Liver (tissue), 9 donors: ENCODE data around the gene SGO1. TPM values are rescaled to one million over a fixed set of nuclear protein-coding genes. Genes with fewer than 3 reads are reported as not detected.

Source experiments
- DNase-seq: peaks from one replicate; pipeline ENCODE4 v3.0.0-alpha.2; 2017; ENCODE audit warnings: low spot score
- H3K27ac ChIP-seq, 2 donors: one replicate each; pipeline ENCODE4 v1.7.0; 2013; ENCODE audit warnings: inconsistent platforms in 2 of 2, low read length in 2 of 2, control low read depth in 1 of 2, low read depth in 1 of 2, mild to moderate bottlenecking in 1 of 2
- H3K27me3 ChIP-seq, 4 donors: one replicate each; pipeline versions ENCODE4 v1.6.1 to v1.7.0; 2013; ENCODE audit warnings: low read length in 3 of 4, inconsistent platforms in 1 of 4, mild to moderate bottlenecking in 1 of 4, moderate library complexity in 1 of 4; ENCODE audit not compliant: control insufficient read depth in 4 of 4, insufficient read depth in 4 of 4
- H3K36me3 ChIP-seq, 4 donors: one replicate each; pipeline versions ENCODE4 v1.6.1 to v1.7.0; 2013; ENCODE audit warnings: low read length in 3 of 4, mild to moderate bottlenecking in 3 of 4, low read depth in 1 of 4, moderate library complexity in 1 of 4; ENCODE audit not compliant: control insufficient read depth in 4 of 4, insufficient read depth in 3 of 4
- H3K4me1 ChIP-seq, 4 donors: one replicate each; pipeline versions ENCODE4 v1.6.1 to v1.7.0; 2013; ENCODE audit warnings: low read length in 3 of 4, mild to moderate bottlenecking in 3 of 4, moderate library complexity in 1 of 4; ENCODE audit not compliant: control insufficient read depth in 4 of 4, insufficient read depth in 4 of 4
- H3K4me3 ChIP-seq, 3 donors: one replicate each; pipeline versions ENCODE4 v1.6.1 to v1.7.0; 2013; ENCODE audit warnings: low read length in 3 of 3, control low read depth in 1 of 3, low read depth in 1 of 3, mild to moderate bottlenecking in 1 of 3
- H3K9ac ChIP-seq, 2 donors: one replicate each; pipeline ENCODE4 v1.7.0; 2013; ENCODE audit warnings: low read length in 2 of 2, mild to moderate bottlenecking in 2 of 2, moderate library complexity in 2 of 2, control low read depth in 1 of 2, low read depth in 1 of 2
- H3K9me3 ChIP-seq, 4 donors: one replicate each; pipeline versions ENCODE4 v1.6.1 to v1.7.0; 2013; ENCODE audit warnings: low read length in 3 of 4; ENCODE audit not compliant: control insufficient read depth in 4 of 4
- ATF3 ChIP-seq: IDR thresholded peaks from 2 replicates; pipeline ENCODE4 v1.6.1; 2016; ENCODE audit warnings: antibody characterized with exemption
- CTCF ChIP-seq: fragments of 150-350 bp; IDR thresholded peaks from 2 replicates; pipeline ENCODE4 v1.5.1; 2017; ENCODE audit warnings: improper control_type of control experiment, low read depth, low read length; ENCODE audit not compliant: missing input control
- EGR1 ChIP-seq, 2 donors: IDR thresholded peaks; 2 replicates each; pipeline ENCODE4 v1.6.1; 2016 to 2018; ENCODE audit warnings: antibody characterized with exemption in 2 of 2, low read depth in 2 of 2
- FOXA1 ChIP-seq: IDR thresholded peaks from 2 replicates; pipeline ENCODE4 v1.6.1; 2016; ENCODE audit warnings: antibody characterized with exemption
- FOXA2 ChIP-seq: IDR thresholded peaks from 2 replicates; pipeline ENCODE4 v1.6.1; 2016; ENCODE audit warnings: antibody characterized with exemption
- GABPA ChIP-seq, 2 donors: IDR thresholded peaks in 1 of 2; conservative IDR thresholded peaks in 1 of 2; 2 replicates each; pipeline ENCODE4 v1.6.1; 2016; ENCODE audit warnings: antibody characterized with exemption in 2 of 2, mild to moderate bottlenecking in 1 of 2, moderate library complexity in 1 of 2
- HNF4A ChIP-seq, 2 donors: conservative IDR thresholded peaks; 2 replicates each; pipeline ENCODE4 v1.6.1; 2016; ENCODE audit warnings: antibody characterized with exemption in 2 of 2, mild to moderate bottlenecking in 2 of 2
- HNF4G ChIP-seq: IDR thresholded peaks from 2 replicates; pipeline ENCODE4 v1.6.1; 2016; ENCODE audit warnings: antibody characterized with exemption
- JUND ChIP-seq, 2 donors: IDR thresholded peaks; 2 replicates each; pipeline ENCODE4 v1.6.1; 2016; ENCODE audit warnings: antibody characterized with exemption in 2 of 2
- MAX ChIP-seq: IDR thresholded peaks from 2 replicates; pipeline ENCODE4 v1.6.1; 2016; ENCODE audit warnings: antibody characterized with exemption
- NR2F2 ChIP-seq: IDR thresholded peaks from 2 replicates; pipeline ENCODE4 v1.6.1; 2016; ENCODE audit warnings: antibody characterized with exemption
- RAD21 ChIP-seq, 2 donors: IDR thresholded peaks; 2 replicates each; pipeline ENCODE4 v1.6.1; 2016; ENCODE audit warnings: antibody characterized with exemption in 2 of 2, mild to moderate bottlenecking in 2 of 2
- REST ChIP-seq: IDR thresholded peaks from 2 replicates; pipeline ENCODE4 v1.6.1; 2016; ENCODE audit warnings: antibody characterized with exemption, mild to moderate bottlenecking
- RXRA ChIP-seq, 2 donors: IDR thresholded peaks; 2 replicates each; pipeline ENCODE4 v1.6.1; 2017 to 2018; ENCODE audit warnings: antibody characterized with exemption in 2 of 2, mild to moderate bottlenecking in 1 of 2
- SP1 ChIP-seq: IDR thresholded peaks from 2 replicates; pipeline ENCODE4 v1.6.1; 2018; ENCODE audit warnings: antibody characterized with exemption, mild to moderate bottlenecking
- YY1 ChIP-seq: IDR thresholded peaks from 2 replicates; pipeline ENCODE4 v1.6.1; 2016; ENCODE audit warnings: antibody characterized with exemption, mild to moderate bottlenecking
- ZBTB33 ChIP-seq: IDR thresholded peaks from 2 replicates; pipeline ENCODE4 v1.6.1; 2016; ENCODE audit warnings: antibody characterized with exemption
- WGBS: extraction: QIAGEN DNeasy Blood & Tissue Kit; methylation state at CpG from one replicate; pipeline ENCODE4 v1.1.7; 2013; 5-methylcytosine and 5-hydroxymethylcytosine counted together
- polyA plus RNA-seq, 2 donors: library from polyadenylated mRNA; stranded (reverse) in 1 of 2; unstranded in 1 of 2; fragments of 200-250 nt in 1 of 2; fragments of >200 nt in 1 of 2; fragmentation: Nextera tagmentation in 1 of 2; extraction: Ambion mirVana in 1 of 2; gene quantifications; one replicate each; pipeline versions ENCODE4 v1.2.1 to v1.2.3, GENCODE V29; 2013 to 2015
- total RNA-seq, 2 donors: library from RNA; depleted of rRNA; stranded (reverse); fragments of >200 nt; gene quantifications; one replicate each; pipeline ENCODE4 v1.2.3, GENCODE V29; 2014
- donor health status: healthy.
- donor health status: healthy.
- donor health status: healthy.
- donor health status: healthy.
- donor health status: healthy.

The SGO1 gene
- total and polyA plus RNA-seq, 4 donors, result 0.42 to 9.6 (median 0.71) TPM

GRCh38 chr3:20230954-20231353 is 44.9 kb upstream of the SGO1 start:
- Histone ChIP-seq H3K9ac (no peak overlapping the region), H3K9me3 (no peaks in the 10 kb centered on the region), H3K27me3 (no peaks in the 10 kb centered on the region), H3K4me1 (peaks cover 4 to 45% (median 36%) of the 10 kb centered on the region in 4 donors), H3K4me3 (no peak overlapping the region), H3K36me3 (no peaks in the 10 kb centered on the region), H3K27ac (peak overlapping the region; percentile 66 to 70)
- no peak for DNase-seq
- WGBS, result 54% methylated on average over 1 of the region's 1 CpG
- TF ChIP-seq ZBTB33 (peak; percentile 76), FOXA2 (peak; percentile 14), FOXA1 (no peak), HNF4A (conservative IDR thresholded peaks at IDR 0.05) (peak; percentile 51 to 86), EGR1 (IDR thresholded peaks at IDR 0.05; ENCODE audit: low read depth in 2 of 2) (no peak), HNF4G (no peak), JUND (IDR thresholded peaks at IDR 0.05) (peak in 1 of 2 donors; percentile 61), ATF3 (no peak), GABPA (IDR thresholded peaks at IDR 0.05 in 1 of 2, conservative IDR thresholded peaks at IDR 0.05 in 1 of 2) (peak in 1 of 2 donors; percentile 19), MAX (peak; percentile 48), RXRA (IDR thresholded peaks at IDR 0.05) (peak in 1 of 2 donors; percentile 70), SP1 (peak; percentile 10), YY1 (peak; percentile 92), CTCF (no peak), NR2F2 (no peak), RAD21 (IDR thresholded peaks at IDR 0.05) (peak in 1 of 2 donors; percentile 50), REST (no peak)
